ENCODE data around the gene HAGHL.

GRCh38 chr16:716200-716568, 10.7 kb upstream of the HAGHL start:
- no peak for TF ChIP-seq EZH2 (IDR thresholded peaks at IDR 0.05; ENCODE audit: borderline replicate concordance, low read depth, low read length, severe bottlenecking)
- TF ChIP-seq CTCF (IDR thresholded peaks at IDR 0.05; ENCODE audit: borderline replicate concordance, extremely low read depth, low read length, poor library complexity, severe bottlenecking) = no peak
